Measurements from ENCODE around the gene TACC2.

The TACC2 gene

DNA sequence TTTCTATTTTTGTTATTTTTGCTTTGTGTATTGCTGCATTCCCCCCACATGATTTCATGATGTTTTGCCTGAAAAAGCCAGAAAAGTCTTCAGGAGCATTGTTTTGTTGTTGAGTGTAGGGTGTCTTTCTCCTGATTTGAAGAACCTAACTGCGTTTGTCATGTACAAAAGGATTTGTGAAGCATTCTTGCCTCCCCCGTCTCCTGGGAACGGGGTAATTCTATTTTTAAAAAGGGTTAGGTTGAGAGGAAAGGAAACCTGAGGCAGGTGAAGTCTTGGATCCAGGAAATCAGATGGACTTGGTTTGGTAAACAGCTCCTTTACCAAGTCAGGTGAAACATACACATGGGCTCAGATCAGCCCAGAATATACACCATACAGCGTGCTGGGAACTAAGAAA is 256.2 kb downstream of the TACC2 start:
- TF ChIP-seq, protein P1, sequence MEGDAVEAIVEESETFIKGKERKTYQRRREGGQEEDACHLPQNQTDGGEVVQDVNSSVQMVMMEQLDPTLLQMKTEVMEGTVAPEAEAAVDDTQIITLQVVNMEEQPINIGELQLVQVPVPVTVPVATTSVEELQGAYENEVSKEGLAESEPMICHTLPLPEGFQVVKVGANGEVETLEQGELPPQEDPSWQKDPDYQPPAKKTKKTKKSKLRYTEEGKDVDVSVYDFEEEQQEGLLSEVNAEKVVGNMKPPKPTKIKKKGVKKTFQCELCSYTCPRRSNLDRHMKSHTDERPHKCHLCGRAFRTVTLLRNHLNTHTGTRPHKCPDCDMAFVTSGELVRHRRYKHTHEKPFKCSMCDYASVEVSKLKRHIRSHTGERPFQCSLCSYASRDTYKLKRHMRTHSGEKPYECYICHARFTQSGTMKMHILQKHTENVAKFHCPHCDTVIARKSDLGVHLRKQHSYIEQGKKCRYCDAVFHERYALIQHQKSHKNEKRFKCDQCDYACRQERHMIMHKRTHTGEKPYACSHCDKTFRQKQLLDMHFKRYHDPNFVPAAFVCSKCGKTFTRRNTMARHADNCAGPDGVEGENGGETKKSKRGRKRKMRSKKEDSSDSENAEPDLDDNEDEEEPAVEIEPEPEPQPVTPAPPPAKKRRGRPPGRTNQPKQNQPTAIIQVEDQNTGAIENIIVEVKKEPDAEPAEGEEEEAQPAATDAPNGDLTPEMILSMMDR (IDR thresholded peaks at IDR 0.05; ENCODE audit: low read depth, low read length), result no peak
- no peak overlapping the region for H3K4me3 ChIP-seq (replicated peaks in 1 of 2; ENCODE audit: low read depth in 2 of 2, low read length in 2 of 2)
- no peak for DNase-seq (ENCODE audit: low read depth in 2 of 2)

DNA sequence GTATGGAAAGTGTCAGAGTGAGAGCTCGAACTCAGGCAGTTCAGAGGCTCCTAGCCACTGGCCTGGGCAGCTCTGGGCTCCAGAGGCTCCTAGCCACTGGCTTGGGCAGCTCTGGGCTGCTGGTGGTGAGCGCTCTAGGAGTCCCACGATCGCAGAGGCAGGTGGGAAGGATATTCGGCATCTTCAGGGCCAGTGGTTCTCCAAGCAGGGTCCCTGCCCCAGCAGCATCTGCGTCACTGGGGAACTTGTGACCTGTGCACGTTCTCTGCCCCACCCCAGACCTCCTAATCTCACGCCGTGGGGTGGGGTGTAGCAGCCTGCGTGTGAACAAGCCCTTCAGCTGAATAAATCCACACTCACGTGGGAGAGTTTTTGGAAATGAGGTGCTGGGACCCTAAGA is 256.9 kb downstream of the TACC2 start:
- H3K4me3 ChIP-seq (replicated peaks in 1 of 2; ENCODE audit: low read depth in 2 of 2, low read length in 2 of 2), result no peak overlapping the region
- DNase-seq (ENCODE audit: low read depth in 2 of 2), result no peak
- TF ChIP-seq, protein P1 (IDR thresholded peaks at IDR 0.05; ENCODE audit: low read depth, low read length), result no peak

DNA sequence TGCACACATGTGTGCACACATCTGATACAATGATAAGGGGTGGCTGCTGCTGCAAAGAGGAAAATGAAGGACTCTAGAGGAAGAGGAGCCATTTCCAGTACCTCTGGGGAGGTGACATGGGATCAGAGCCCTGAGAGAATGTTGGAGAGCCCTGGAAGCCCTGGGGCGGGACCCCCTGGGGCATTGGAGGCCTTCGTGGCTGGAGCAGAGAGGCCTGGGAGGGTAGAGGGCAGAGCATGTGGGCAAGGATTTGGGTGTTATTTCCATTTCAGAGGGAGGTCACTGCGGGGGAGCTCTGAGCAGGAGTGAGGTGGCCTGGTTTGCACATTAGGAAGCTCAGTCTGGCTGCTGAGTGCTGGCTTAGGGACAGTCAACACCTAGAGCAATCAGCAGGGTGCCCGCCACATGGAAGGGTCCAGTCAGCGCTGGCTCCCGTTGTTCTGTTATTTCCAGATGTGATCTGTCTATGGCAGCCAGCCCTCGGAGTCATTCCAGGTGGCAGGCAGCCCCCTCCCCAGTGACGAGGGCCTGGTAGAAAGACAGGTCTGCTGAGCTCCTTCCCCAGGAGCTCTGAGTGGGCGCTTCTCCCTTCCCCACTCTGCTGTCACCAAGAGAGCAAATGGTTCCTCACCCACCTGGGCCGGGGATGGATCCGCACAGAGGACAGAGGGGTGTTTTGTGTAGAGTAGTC is 258.0 kb downstream of the TACC2 start:
- no peak overlapping the region for H3K4me3 ChIP-seq (replicated peaks in 1 of 2; ENCODE audit: low read depth in 2 of 2, low read length in 2 of 2)
- DNase-seq (ENCODE audit: low read depth in 2 of 2), result no peak
- TF ChIP-seq, protein P1 (IDR thresholded peaks at IDR 0.05; ENCODE audit: low read depth, low read length), result no peak

DNA sequence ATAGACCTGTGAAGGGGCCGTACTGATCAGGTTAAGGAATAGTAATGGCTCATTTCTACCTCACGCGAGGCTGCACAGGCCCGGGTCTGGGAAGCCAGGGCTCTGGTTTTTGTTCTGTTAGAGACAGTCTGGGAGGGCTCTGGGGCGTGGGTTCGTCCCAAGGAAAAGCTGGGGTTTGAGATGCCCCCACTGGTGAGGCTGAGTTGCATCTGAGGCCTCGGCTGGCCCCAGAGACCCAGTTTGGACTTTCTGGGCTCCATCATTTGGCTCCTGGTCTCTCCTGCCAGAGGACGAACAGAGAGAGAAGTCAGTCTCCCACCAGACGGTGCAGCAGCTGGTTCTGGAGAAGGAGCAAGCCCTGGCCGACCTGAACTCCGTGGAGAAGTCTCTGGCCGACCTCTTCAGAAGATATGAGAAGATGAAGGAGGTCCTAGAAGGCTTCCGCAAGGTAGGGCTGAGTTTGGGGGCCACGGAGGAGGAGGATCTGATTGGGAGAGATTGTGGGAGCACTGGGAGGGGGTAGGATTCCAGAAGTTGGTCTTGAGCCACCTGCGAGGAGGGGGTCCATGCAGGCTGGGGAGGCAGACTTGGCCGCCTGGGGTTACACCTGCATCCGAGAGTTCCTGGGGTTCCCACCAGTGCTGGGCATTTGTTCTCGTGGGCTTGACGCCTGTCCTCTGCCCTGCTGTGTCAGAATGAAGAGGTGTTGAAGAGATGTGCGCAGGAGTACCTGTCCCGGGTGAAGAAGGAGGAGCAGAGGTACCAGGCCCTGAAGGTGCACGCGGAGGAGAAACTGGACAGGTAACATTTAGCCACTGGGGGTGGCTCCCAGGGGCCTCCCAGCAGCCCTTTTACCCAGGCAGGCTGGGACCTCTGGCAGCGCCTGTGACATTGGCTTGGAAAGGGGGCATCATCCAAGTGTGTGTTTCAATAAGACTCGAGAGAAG is 259.7 kb downstream of the TACC2 start:
- TF ChIP-seq, protein P1 (IDR thresholded peaks at IDR 0.05; ENCODE audit: low read depth, low read length), result no peak
- no peak for DNase-seq (ENCODE audit: low read depth in 2 of 2)

DNA sequence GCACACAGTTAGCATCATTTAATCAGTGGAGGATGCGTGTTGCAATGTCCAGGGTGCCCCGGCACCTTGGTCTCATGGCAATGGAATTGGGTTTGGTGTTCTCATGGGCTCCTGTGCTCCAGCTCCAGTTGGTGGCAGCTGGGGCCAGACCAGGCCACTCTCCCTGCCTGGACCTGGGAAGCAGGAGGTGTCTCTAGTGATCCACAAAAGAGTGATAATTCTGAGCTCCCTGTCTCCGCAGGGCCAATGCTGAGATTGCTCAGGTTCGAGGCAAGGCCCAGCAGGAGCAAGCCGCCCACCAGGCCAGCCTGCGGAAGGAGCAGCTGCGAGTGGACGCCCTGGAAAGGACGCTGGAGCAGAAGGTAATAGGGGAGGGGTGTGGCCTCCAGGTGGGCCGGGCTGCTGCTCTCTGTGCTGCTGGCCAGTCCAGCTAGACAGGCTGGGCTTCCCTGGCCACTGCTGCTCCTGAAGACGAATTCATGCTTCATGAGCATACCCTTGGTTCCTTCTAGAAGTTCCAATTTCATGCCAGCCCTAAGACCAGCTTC is 260.4 kb downstream of the TACC2 start:
- DNase-seq (ENCODE audit: low read depth in 2 of 2), result no peak
- H3K4me3 ChIP-seq (replicated peaks in 1 of 2; ENCODE audit: low read depth in 2 of 2, low read length in 2 of 2), result no peak overlapping the region
- TF ChIP-seq, protein P1 (IDR thresholded peaks at IDR 0.05; ENCODE audit: low read depth, low read length), result no peak

More for the DNA sequence above, 259.7 kb downstream of the TACC2 start:
- no peak overlapping the region for H3K4me3 ChIP-seq (replicated peaks in 1 of 2; ENCODE audit: low read depth in 2 of 2, low read length in 2 of 2)

DNA sequence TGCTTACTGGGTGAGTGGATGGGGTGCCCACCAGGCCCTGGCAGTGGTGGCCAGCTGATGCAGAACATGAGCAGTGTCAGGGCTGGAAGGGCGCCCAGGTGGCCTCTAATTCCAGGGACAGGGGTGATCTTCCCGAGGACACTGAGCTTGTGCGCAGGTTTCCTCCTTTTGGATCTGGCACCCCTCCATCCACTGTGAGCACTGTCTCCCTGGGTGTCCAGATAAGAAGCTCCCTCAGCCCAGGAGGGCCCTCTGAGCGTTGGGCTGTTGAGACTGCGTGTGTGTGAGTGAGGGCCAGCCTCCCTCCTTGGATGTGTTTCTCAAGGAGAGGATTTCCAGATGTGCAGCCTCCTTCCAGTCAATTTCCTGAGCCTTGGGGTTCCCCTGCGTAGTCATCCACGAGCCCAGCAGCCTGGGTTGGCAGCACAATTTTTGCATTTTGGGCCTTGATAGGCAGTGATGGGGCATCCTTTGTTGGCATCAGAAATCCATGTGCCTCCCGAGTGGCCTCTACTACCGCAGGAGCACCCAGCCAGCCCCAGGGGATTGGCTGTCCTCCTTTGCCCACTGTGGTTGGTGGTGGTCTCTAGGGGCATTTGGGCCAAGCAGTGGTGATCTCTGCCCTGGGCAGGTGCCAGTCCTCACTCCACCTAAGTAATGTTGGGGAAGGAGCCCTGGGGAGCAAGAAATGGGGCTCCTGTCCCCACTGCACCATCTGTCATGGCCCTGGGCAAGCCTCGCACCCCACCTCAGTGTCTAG is 261.2 kb downstream of the TACC2 start:
- TF ChIP-seq, protein P1 (IDR thresholded peaks at IDR 0.05; ENCODE audit: low read depth, low read length), result no peak
- H3K4me3 ChIP-seq (replicated peaks in 1 of 2; ENCODE audit: low read depth in 2 of 2, low read length in 2 of 2), result no peak overlapping the region
- DNase-seq (ENCODE audit: low read depth in 2 of 2), result no peak

Data from cardiac fibroblast (primary cell).